Type B pancreatic cell (in vitro differentiated cells): ENCODE results near the gene RAMP3. TPM values are rescaled to one million over a fixed set of nuclear protein-coding genes. Genes with fewer than 3 reads are reported as not detected.

Experiments
- DNase-seq: peaks from one replicate; pipeline ENCODE4 v3.0.0; 2021; ENCODE audit warnings: mixed read lengths; ENCODE audit not compliant: unreplicated experiment; ENCODE audit errors: extremely low spot score
- H3K27ac Mint-ChIP-seq: 2 replicates; pipeline ENCODE4 v1.8.0; 2021; ENCODE audit warnings: mild to moderate bottlenecking, mixed read lengths
- H3K27me3 Mint-ChIP-seq: 2 replicates; pipeline ENCODE4 v1.8.0; 2021; ENCODE audit warnings: mixed read lengths
- H3K36me3 Mint-ChIP-seq: 2 replicates; pipeline ENCODE4 v1.8.0; 2021; ENCODE audit warnings: mixed read lengths
- H3K4me1 Mint-ChIP-seq: one replicate; pipeline ENCODE4 v1.8.0; 2021; ENCODE audit warnings: mixed read lengths; ENCODE audit not compliant: unreplicated experiment
- H3K4me3 Mint-ChIP-seq: 2 replicates; pipeline ENCODE4 v1.8.0; 2021; ENCODE audit warnings: mild to moderate bottlenecking, mixed read lengths
- H3K9me3 Mint-ChIP-seq: 2 replicates; pipeline ENCODE4 v1.8.0; 2021; ENCODE audit warnings: mixed read lengths
- total RNA-seq: library from RNA; stranded (reverse); gene quantifications from 2 replicates; pipeline ENCODE4 v1.2.1, GENCODE V29; 2021; ENCODE audit warnings: low replicate concordance
- TF ChIP-seq, protein P1 (sequence below): fragments of 200-600 bp; sonication (generic); conservative IDR thresholded peaks from 2 replicates; pipeline ENCODE4 v1.5.0; 2021; ENCODE audit warnings: antibody characterized with exemption, mild to moderate bottlenecking

Gene RAMP3
- total RNA-seq, 1 donor from 2014 or later: 0.70 TPM

GRCh38 chr7:45230083-45230482 is 72.5 kb downstream of the RAMP3 start:
- Mint-ChIP-seq H3K4me3 (no peak overlapping the region), H3K36me3 (no peaks in the 10 kb centered on the region), H3K27ac (no peak overlapping the region), H3K9me3 (no peaks in the 10 kb centered on the region), H3K27me3 (peaks cover 58% of the 10 kb centered on the region), H3K4me1 (no peaks in the 10 kb centered on the region)
- DNase-seq: no peak
- TF ChIP-seq, protein P1, sequence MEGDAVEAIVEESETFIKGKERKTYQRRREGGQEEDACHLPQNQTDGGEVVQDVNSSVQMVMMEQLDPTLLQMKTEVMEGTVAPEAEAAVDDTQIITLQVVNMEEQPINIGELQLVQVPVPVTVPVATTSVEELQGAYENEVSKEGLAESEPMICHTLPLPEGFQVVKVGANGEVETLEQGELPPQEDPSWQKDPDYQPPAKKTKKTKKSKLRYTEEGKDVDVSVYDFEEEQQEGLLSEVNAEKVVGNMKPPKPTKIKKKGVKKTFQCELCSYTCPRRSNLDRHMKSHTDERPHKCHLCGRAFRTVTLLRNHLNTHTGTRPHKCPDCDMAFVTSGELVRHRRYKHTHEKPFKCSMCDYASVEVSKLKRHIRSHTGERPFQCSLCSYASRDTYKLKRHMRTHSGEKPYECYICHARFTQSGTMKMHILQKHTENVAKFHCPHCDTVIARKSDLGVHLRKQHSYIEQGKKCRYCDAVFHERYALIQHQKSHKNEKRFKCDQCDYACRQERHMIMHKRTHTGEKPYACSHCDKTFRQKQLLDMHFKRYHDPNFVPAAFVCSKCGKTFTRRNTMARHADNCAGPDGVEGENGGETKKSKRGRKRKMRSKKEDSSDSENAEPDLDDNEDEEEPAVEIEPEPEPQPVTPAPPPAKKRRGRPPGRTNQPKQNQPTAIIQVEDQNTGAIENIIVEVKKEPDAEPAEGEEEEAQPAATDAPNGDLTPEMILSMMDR: no peak

DNA sequence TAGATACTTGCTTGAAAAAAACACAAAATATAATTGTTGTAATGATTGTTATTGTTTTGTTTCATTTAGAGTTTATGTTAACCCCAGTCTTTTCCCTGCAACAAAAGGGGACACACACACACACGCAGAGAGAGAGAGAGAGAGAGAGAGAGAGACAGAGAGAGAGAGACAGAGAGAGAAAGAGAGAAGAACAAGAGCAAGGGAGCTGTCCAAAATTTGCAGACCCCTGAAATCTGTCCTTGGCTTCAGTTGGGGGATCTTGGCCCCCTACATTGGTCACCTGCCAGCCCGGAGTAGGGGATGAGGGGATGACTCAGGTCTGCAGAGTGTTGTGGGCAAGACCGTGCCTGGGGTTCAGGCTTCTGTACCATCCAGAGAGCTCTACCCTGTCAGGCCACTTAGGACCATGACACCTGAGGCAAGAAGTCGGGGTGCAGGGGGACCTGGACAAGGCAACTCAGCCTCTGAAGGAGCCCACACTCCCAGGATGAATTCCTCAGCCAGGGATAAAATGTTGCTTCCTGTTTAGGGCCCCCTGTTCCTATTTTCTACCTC is 73.1 kb downstream of the RAMP3 start:
- no peaks in the 10 kb centered on the region for H3K9me3 Mint-ChIP-seq
- no peak for DNase-seq
- no peaks in the 10 kb centered on the region for H3K4me1 Mint-ChIP-seq
- TF ChIP-seq, protein P1: no peak
- no peak overlapping the region for H3K4me3 Mint-ChIP-seq
- H3K36me3 Mint-ChIP-seq: no peaks in the 10 kb centered on the region
- H3K27me3 Mint-ChIP-seq: peaks cover 56% of the 10 kb centered on the region
- H3K27ac Mint-ChIP-seq: no peak overlapping the region

- peaks cover 52% of the 10 kb centered on the region for H3K27me3 Mint-ChIP-seq
- no peak for DNase-seq
- H3K36me3 Mint-ChIP-seq: no peaks in the 10 kb centered on the region
- no peak overlapping the region for H3K4me3 Mint-ChIP-seq
- no peaks in the 10 kb centered on the region for H3K4me1 Mint-ChIP-seq
- H3K9me3 Mint-ChIP-seq: no peaks in the 10 kb centered on the region
- no peak overlapping the region for H3K27ac Mint-ChIP-seq
- TF ChIP-seq, protein P1: no peak
Measured at GRCh38 chr7:45233249-45233775, 75.7 kb downstream of the RAMP3 start.

Other genes with a start within 250 kb of the RAMP3 start
- 0.52 and 0.53 TPM in 2 replicates for gene MYO1G, start 178.8 kb upstream of the RAMP3 start, total RNA-seq
- gene CCM2, start 157.6 kb upstream of the RAMP3 start, total RNA-seq: 29.8 and 33.8 TPM in 2 replicates
- 7.3 and 12.5 TPM in 2 replicates for gene NACAD, start 68.8 kb upstream of the RAMP3 start, total RNA-seq
- 88.2 and 98.3 TPM in 2 replicates for gene TBRG4, start 46.1 kb upstream of the RAMP3 start, total RNA-seq